HEK293 (cell line): ENCODE results near the gene METAP1D.
"Not testable (repeated sequence)": the region's sequence is repeated elsewhere in the genome, so short reads cannot be mapped to it uniquely, and the experiment has no call there.

ENCODE experiments used
- CTCF ChIA-PET: fragments of 350-600 bp; formaldehyde crosslinking; extraction: SDS; loops from one replicate; lab custom pipeline; 2021; ENCODE audit warnings: antibody characterized with exemption; lab: Yijun Ruan, JAX
- POLR2A ChIA-PET: fragments of 300-600 bp; formaldehyde crosslinking; extraction: SDS; loops from one replicate; lab custom pipeline; 2020; ENCODE audit warnings: antibody characterized with exemption, inconsistent platforms; lab: Yijun Ruan, JAX
- H3K27ac ChIP-seq: fragments of 200-500 bp; sonication (Bioruptor generic); 2 replicates; pipeline ENCODE4 v1.5.1; 2014; ENCODE audit warnings: low read depth, low read length, control low read depth, inconsistent platforms; ENCODE audit errors: extremely low read depth
- H3K36me3 ChIP-seq, 2 experiments: fragments of 200-500 bp in 1 of 2; sonication (Bioruptor generic) in 1 of 2; 1 replicate in 1 of 2; 2 replicates in 1 of 2; pipeline ENCODE4 v1.5.1; 2014 to 2017; ENCODE audit warnings: inconsistent platforms in 2 of 2, low read length in 2 of 2; ENCODE audit not compliant: control insufficient read depth in 2 of 2, insufficient read depth in 1 of 2
- H3K4me1 ChIP-seq: fragments of 200-500 bp; sonication (Bioruptor generic); 2 replicates; pipeline ENCODE4 v1.5.1; 2014; ENCODE audit warnings: mild to moderate bottlenecking, low read length, inconsistent platforms; ENCODE audit not compliant: control insufficient read depth, insufficient read depth
- H3K4me3 ChIP-seq: 2 replicates; pipeline ENCODE4 v1.5.1; 2011; ENCODE audit warnings: low read depth, mild to moderate bottlenecking, control low read depth, low read length, moderate library complexity
- H3K9me3 ChIP-seq: fragments of 200-500 bp; sonication (Bioruptor generic); 2 replicates; pipeline ENCODE4 v1.5.1; 2014; ENCODE audit warnings: low read depth, low read length, inconsistent platforms; ENCODE audit not compliant: control insufficient read depth, insufficient read depth
- FEZF1 ChIP-seq: fragments of 450-650 bp; formaldehyde crosslinking; IDR thresholded peaks from 2 replicates; pipeline ENCODE4 v1.5.1; 2016; ENCODE audit warnings: missing biosample characterization, missing genetic modification characterization
- GLIS2 ChIP-seq: fragments of 450-650 bp; formaldehyde crosslinking; IDR thresholded peaks from 2 replicates; pipeline ENCODE4 v1.5.1; 2016; ENCODE audit warnings: missing biosample characterization, missing genetic modification characterization
- INSM2 ChIP-seq: fragments of 450-650 bp; formaldehyde crosslinking; IDR thresholded peaks from 2 replicates; pipeline ENCODE4 v1.5.1; 2016; ENCODE audit warnings: missing biosample characterization, missing genetic modification characterization
- KLF1 ChIP-seq: fragments of 450-650 bp; formaldehyde crosslinking; IDR thresholded peaks from 2 replicates; pipeline ENCODE4 v1.5.1; 2016; ENCODE audit warnings: missing biosample characterization, missing genetic modification characterization
- MEIS1 ChIP-seq: sonication (generic); formaldehyde crosslinking; IDR thresholded peaks from 2 replicates; pipeline ENCODE4 v1.8.1; 2022; ENCODE audit warnings: missing genetic modification reagents, mild to moderate bottlenecking, borderline replicate concordance
- REST ChIP-seq: fragments of 450-650 bp; formaldehyde crosslinking; IDR thresholded peaks from 2 replicates; pipeline ENCODE4 v1.5.1; 2016; ENCODE audit warnings: missing biosample characterization, missing genetic modification characterization
- SP7 ChIP-seq: fragments of 450-650 bp; formaldehyde crosslinking; IDR thresholded peaks from 2 replicates; pipeline ENCODE4 v1.5.1; 2016; ENCODE audit warnings: missing biosample characterization, missing genetic modification characterization
- ZBTB10 ChIP-seq: fragments of 450-650 bp; formaldehyde crosslinking; IDR thresholded peaks from 2 replicates; pipeline ENCODE4 v1.5.1; 2016; ENCODE audit warnings: missing biosample characterization, missing genetic modification characterization
- ZFP37 ChIP-seq: fragments of 450-650 bp; formaldehyde crosslinking; IDR thresholded peaks from 2 replicates; pipeline ENCODE4 v1.5.1; 2016; ENCODE audit warnings: missing biosample characterization, missing genetic modification characterization
- ZIC2 ChIP-seq: fragments of 450-650 bp; formaldehyde crosslinking; IDR thresholded peaks from 2 replicates; pipeline ENCODE4 v1.5.1; 2016; ENCODE audit warnings: missing biosample characterization, missing genetic modification characterization
- ZNF335 ChIP-seq: fragments of 450-650 bp; formaldehyde crosslinking; conservative IDR thresholded peaks from 2 replicates; pipeline ENCODE4 v1.5.1; 2016; ENCODE audit warnings: missing biosample characterization, missing genetic modification characterization
- ZNF416 ChIP-seq: fragments of 450-650 bp; formaldehyde crosslinking; IDR thresholded peaks from 2 replicates; pipeline ENCODE4 v1.5.1; 2016; ENCODE audit warnings: missing biosample characterization, missing genetic modification characterization
- ZNF555 ChIP-seq: fragments of 450-650 bp; formaldehyde crosslinking; conservative IDR thresholded peaks from 2 replicates; pipeline ENCODE4 v1.5.1; 2017; ENCODE audit warnings: missing biosample characterization, mild to moderate bottlenecking, missing genetic modification characterization, inconsistent platforms
- ZNF561 ChIP-seq: fragments of 450-650 bp; IDR thresholded peaks from 2 replicates; pipeline ENCODE4 v1.5.1; 2018; ENCODE audit warnings: missing biosample characterization, missing genetic modification characterization, borderline replicate concordance
- ZNF664 ChIP-seq: fragments of 450-650 bp; formaldehyde crosslinking; IDR thresholded peaks from 2 replicates; pipeline ENCODE4 v1.5.1; 2016; ENCODE audit warnings: missing biosample characterization, missing genetic modification characterization
- ZNF791 ChIP-seq: fragments of 450-650 bp; formaldehyde crosslinking; IDR thresholded peaks from 2 replicates; pipeline ENCODE4 v1.5.1; 2016; ENCODE audit warnings: missing biosample characterization, missing genetic modification characterization

METAP1D gene

GRCh38 chr2:172065111-172065510 is 65.4 kb downstream of the METAP1D start:
- Histone ChIP-seq H3K4me3 (no peak overlapping the region), H3K4me1 (no peaks in the 10 kb centered on the region), H3K36me3 (no peaks in the 10 kb centered on the region), H3K27ac (no peak overlapping the region), H3K9me3 (no peaks in the 10 kb centered on the region)
- CTCF ChIA-PET, result no interaction called here
- POLR2A ChIA-PET, result no interaction called here
- TF ChIP-seq ZNF335 (tag by site-specific recombination) (no peak), ZBTB10 (tag by site-specific recombination) (no peak), ZIC2 (no peak), ZNF416 (tag by site-specific recombination) (no peak), ZNF561 (tag by site-specific recombination) (no peak), KLF1 (tag by site-specific recombination) (no peak), MEIS1 (CRISPR knock-in tag) (no peak), ZFP37 (tag by site-specific recombination) (no peak), FEZF1 (tag by site-specific recombination) (no peak), INSM2 (tag by site-specific recombination) (no peak), ZNF791 (no peak), GLIS2 (tag by site-specific recombination) (no peak)

GRCh38 chr2:172066394-172066886 is 66.7 kb downstream of the METAP1D start:
- H3K4me3 ChIP-seq, result no peak overlapping the region
- peak; percentile 69 for TF ChIP-seq REST (tag by site-specific recombination)
- no peak for TF ChIP-seq ZNF555 (tag by site-specific recombination)
- peak; percentile 88 for TF ChIP-seq SP7 (tag by site-specific recombination)
- H3K36me3 ChIP-seq, result no peaks in the 10 kb centered on the region
- no peaks in the 10 kb centered on the region for H3K4me1 ChIP-seq
- POLR2A ChIA-PET, result no interaction called here
- H3K9me3 ChIP-seq, result no peaks in the 10 kb centered on the region
- CTCF ChIA-PET, result no interaction called here
- no peak overlapping the region for H3K27ac ChIP-seq

- CTCF ChIA-PET, result interaction anchor here (0.7 kb wide), 1 partner anchor 1832 kb away, joined by 4 read pairs; no protein-coding TSS in a partner anchor
- POLR2A ChIA-PET, H3K4me1 ChIP-seq, H3K27ac ChIP-seq, H3K9me3 ChIP-seq, H3K4me3 ChIP-seq, H3K36me3 ChIP-seq: not testable (repeated sequence)
- TF ChIP-seq ZNF664 (tag by site-specific recombination), result peak; percentile 90
Observed at GRCh38 chr2:172067905-172068304, 68.2 kb downstream of the METAP1D start.
